ENCODE results near the gene MVB12B.

DNA sequence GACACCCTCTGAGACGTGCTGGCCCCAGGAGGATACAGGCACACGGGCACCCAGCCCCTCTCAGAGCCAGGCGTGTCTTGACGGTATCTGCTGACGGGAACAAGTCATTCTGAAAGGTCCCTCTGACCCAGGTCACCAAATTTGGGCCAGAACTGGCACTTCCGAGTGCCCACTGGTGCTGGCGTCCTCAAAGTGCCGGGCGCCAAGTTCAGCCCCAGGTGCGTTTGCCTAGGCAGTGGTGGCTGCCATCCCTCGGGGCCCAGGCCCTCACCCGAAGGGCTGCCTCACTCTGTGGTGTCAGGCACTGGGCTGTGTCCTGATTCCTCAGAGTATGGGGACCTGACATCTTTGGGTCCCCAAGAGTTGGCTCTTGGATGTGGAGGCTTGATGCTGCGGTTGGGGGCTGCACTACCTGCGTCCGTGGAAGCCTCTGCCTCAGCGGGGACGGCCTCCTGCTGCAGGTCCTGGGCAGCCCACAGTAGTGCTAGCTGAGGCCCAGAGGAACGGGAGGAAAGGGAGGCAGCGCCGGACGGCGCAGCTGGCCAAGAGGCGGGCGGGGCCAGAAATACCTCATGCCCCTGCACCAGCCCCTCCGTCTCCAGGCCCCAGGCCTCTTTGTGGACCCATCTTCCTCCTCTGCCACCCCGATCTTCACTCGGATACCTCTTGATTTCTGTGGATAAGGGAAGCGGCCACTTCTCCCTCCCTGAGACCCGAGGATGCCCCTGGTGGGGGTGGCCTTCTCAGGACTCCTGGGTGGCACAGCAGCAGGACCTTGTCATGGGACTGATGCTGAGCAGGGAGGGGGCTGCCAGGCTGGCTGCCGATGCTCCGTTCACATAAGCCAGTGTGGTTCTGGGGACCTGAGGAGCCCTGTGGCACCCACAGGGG lies 177.7 kb downstream of the MVB12B start:
- TF ChIP-seq, protein P1, sequence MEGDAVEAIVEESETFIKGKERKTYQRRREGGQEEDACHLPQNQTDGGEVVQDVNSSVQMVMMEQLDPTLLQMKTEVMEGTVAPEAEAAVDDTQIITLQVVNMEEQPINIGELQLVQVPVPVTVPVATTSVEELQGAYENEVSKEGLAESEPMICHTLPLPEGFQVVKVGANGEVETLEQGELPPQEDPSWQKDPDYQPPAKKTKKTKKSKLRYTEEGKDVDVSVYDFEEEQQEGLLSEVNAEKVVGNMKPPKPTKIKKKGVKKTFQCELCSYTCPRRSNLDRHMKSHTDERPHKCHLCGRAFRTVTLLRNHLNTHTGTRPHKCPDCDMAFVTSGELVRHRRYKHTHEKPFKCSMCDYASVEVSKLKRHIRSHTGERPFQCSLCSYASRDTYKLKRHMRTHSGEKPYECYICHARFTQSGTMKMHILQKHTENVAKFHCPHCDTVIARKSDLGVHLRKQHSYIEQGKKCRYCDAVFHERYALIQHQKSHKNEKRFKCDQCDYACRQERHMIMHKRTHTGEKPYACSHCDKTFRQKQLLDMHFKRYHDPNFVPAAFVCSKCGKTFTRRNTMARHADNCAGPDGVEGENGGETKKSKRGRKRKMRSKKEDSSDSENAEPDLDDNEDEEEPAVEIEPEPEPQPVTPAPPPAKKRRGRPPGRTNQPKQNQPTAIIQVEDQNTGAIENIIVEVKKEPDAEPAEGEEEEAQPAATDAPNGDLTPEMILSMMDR (IDR thresholded peaks at IDR 0.05; ENCODE audit: insufficient read depth, low read length), result no peak
- TF ChIP-seq SPI1 (IDR thresholded peaks at IDR 0.05; ENCODE audit: borderline replicate concordance, low read depth) (no peak), POLR2AphosphoS5 (IDR thresholded peaks at IDR 0.05; ENCODE audit: low read depth) (no peak), GABPA (IDR thresholded peaks at IDR 0.05; ENCODE audit: low read depth) (no peak)
- TF ChIP-seq, protein P2, sequence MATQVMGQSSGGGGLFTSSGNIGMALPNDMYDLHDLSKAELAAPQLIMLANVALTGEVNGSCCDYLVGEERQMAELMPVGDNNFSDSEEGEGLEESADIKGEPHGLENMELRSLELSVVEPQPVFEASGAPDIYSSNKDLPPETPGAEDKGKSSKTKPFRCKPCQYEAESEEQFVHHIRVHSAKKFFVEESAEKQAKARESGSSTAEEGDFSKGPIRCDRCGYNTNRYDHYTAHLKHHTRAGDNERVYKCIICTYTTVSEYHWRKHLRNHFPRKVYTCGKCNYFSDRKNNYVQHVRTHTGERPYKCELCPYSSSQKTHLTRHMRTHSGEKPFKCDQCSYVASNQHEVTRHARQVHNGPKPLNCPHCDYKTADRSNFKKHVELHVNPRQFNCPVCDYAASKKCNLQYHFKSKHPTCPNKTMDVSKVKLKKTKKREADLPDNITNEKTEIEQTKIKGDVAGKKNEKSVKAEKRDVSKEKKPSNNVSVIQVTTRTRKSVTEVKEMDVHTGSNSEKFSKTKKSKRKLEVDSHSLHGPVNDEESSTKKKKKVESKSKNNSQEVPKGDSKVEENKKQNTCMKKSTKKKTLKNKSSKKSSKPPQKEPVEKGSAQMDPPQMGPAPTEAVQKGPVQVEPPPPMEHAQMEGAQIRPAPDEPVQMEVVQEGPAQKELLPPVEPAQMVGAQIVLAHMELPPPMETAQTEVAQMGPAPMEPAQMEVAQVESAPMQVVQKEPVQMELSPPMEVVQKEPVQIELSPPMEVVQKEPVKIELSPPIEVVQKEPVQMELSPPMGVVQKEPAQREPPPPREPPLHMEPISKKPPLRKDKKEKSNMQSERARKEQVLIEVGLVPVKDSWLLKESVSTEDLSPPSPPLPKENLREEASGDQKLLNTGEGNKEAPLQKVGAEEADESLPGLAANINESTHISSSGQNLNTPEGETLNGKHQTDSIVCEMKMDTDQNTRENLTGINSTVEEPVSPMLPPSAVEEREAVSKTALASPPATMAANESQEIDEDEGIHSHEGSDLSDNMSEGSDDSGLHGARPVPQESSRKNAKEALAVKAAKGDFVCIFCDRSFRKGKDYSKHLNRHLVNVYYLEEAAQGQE (IDR thresholded peaks at IDR 0.05; ENCODE audit: insufficient replicate concordance, low read depth), result no peak
